HepG2 (cell line): Measurements from ENCODE around the gene KCNJ14. TPM values are rescaled to one million over a fixed set of nuclear protein-coding genes. Genes with fewer than 3 reads are reported as not detected.
A peak's percentile ranks its signal among the peaks of the same experiment; 100 is the strongest.

Source experiments
- CAMTA2 ChIP-seq: sonication (generic); formaldehyde crosslinking; IDR thresholded peaks from 2 replicates; pipeline ENCODE4 v1.4.0; 2020; ENCODE audit warnings: mild to moderate bottlenecking, missing genetic modification reagents, borderline replicate concordance
- GFI1 ChIP-seq: sonication (generic); formaldehyde crosslinking; IDR thresholded peaks from 2 replicates; pipeline ENCODE4 v1.5.0; 2020; ENCODE audit warnings: missing genetic modification reagents, mild to moderate bottlenecking, borderline replicate concordance
- GTF2F1 ChIP-seq: fragments of 150-350 bp; IDR thresholded peaks from 2 replicates; pipeline ENCODE4 v1.6.1; 2014; ENCODE audit warnings: low read length
- NR2F6 ChIP-seq, 2 experiments: IDR thresholded peaks; 2 replicates each; pipeline ENCODE4 v1.6.1; 2016; ENCODE audit warnings: antibody characterized with exemption in 1 of 2, mild to moderate bottlenecking in 1 of 2
- SKI ChIP-seq: fragments of 450-650 bp; IDR thresholded peaks from one replicate; pipeline ENCODE4 v1.6.1; 2018; ENCODE audit warnings: mild to moderate bottlenecking; ENCODE audit not compliant: partially characterized antibody
- SMC3 ChIP-seq: IDR thresholded peaks from 2 replicates; pipeline ENCODE4 v1.6.1; 2011; ENCODE audit warnings: low read length, improper control_type of control experiment
- TBX2 ChIP-seq: sonication (generic); formaldehyde crosslinking; IDR thresholded peaks from 2 replicates; pipeline ENCODE4 v1.5.0; 2020; ENCODE audit warnings: missing genetic modification reagents, mild to moderate bottlenecking, borderline replicate concordance
- ZNF510 ChIP-seq: sonication (generic); formaldehyde crosslinking; IDR thresholded peaks from 2 replicates; pipeline ENCODE4 v1.4.0; 2020; ENCODE audit warnings: low read depth, mild to moderate bottlenecking, missing genetic modification reagents
- polyA plus RNA-seq, 8 experiments: library from polyadenylated mRNA; depleted of rRNA in 3 of 8; stranded (reverse) in 7 of 8; unstranded in 1 of 8; fragments of >200 nt; fragmentation: Illumina TruSeq in 4 of 8; extraction: Trizol in 4 of 8; gene quantifications; 2 replicates each; pipeline versions ENCODE4 v1.2.1 to v1.2.3, GENCODE V29; 2011 to 2016; ENCODE audit warnings: low read depth in 4 of 8, missing spikeins in 1 of 8, mixed read lengths in 1 of 8; ENCODE audit not compliant: insufficient read depth in 1 of 8
- total RNA-seq, 5 experiments: library from RNA; depleted of rRNA; stranded (reverse); fragments of >200 nt; fragmentation: Illumina TruSeq; extraction: Trizol; gene quantifications; 2 replicates each; pipeline ENCODE4 v1.2.3, GENCODE V29; 2016; ENCODE audit warnings: low read depth in 1 of 5
- TF ChIP-seq, protein P1 (sequence below): sonication (generic); formaldehyde crosslinking; IDR thresholded peaks from 2 replicates; pipeline ENCODE4 v1.5.0; 2020; ENCODE audit warnings: mild to moderate bottlenecking, missing genetic modification reagents
- TF ChIP-seq, protein P2 (sequence below): sonication (generic); formaldehyde crosslinking; IDR thresholded peaks from 2 replicates; pipeline ENCODE4 v1.8.0; 2022; ENCODE audit warnings: missing genetic modification reagents, low read depth, mild to moderate bottlenecking, borderline replicate concordance
- TF ChIP-seq, protein P3 (sequence below): sonication (generic); formaldehyde crosslinking; IDR thresholded peaks from 2 replicates; pipeline ENCODE4 v1.8.0; 2022; ENCODE audit warnings: mild to moderate bottlenecking, missing genetic modification reagents
- TF ChIP-seq, protein P4 (sequence below): sonication (generic); formaldehyde crosslinking; IDR thresholded peaks from 2 replicates; pipeline ENCODE4 v1.5.0; 2020; ENCODE audit warnings: missing genetic modification reagents, mild to moderate bottlenecking, borderline replicate concordance
- TF ChIP-seq, protein P5 (sequence below): sonication (generic); formaldehyde crosslinking; IDR thresholded peaks from 2 replicates; pipeline ENCODE4 v1.4.0; 2020; ENCODE audit warnings: missing genetic modification reagents
- TF ChIP-seq, protein P6 (sequence below): sonication (generic); formaldehyde crosslinking; IDR thresholded peaks from 2 replicates; pipeline ENCODE4 v1.5.0; 2020; ENCODE audit warnings: mild to moderate bottlenecking, missing genetic modification reagents

KCNJ14 gene
- total and polyA plus RNA-seq, 2 of the 13 experiments (the other 11 are each of a cell fraction or from before 2014, with no cell fraction given): 0.20 to 0.51 TPM

DNA sequence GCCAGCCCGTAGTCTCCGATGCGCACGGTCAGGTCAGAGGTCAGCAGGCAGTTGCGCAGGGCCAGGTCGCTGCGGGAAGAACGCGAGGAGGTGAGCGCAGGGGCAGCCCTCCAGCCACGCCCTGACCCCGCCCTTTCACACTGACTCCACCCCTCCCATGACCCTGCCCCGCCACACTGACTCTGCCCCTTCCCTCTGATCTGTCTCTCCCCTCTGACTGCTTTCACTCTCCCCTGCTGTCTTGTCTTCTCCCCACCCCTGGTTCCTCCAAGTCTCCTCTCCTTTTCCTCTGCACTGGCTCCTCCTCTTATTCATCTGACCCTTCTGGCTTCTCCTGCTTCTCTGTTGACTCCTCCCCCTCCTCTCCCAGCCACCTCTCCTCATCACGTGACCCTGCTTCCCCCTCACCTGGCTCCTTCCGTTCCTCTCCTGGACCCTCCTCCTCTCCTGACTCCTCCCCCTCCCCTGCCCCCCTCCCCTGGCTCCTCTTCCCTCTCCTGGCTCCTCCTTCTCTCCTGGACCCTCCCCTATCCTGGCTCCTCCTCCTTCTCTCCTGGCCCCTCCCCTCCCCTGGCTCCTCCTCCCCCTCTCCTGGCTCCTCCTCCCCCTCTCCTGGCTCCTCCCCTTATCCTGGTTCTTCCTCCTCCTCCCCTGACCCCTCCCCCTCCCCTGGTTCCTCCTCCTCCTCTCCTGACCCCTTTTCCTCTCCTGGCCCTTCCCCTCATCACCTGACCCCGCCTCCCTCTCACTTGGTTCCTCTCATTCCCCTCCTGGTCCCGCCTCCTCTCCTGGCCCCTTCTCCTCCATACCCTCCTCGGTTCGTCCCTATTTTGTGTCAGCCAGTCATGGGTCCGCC, 46.3 kb downstream of the KCNJ14 start (continued):
- TF ChIP-seq, protein P1, sequence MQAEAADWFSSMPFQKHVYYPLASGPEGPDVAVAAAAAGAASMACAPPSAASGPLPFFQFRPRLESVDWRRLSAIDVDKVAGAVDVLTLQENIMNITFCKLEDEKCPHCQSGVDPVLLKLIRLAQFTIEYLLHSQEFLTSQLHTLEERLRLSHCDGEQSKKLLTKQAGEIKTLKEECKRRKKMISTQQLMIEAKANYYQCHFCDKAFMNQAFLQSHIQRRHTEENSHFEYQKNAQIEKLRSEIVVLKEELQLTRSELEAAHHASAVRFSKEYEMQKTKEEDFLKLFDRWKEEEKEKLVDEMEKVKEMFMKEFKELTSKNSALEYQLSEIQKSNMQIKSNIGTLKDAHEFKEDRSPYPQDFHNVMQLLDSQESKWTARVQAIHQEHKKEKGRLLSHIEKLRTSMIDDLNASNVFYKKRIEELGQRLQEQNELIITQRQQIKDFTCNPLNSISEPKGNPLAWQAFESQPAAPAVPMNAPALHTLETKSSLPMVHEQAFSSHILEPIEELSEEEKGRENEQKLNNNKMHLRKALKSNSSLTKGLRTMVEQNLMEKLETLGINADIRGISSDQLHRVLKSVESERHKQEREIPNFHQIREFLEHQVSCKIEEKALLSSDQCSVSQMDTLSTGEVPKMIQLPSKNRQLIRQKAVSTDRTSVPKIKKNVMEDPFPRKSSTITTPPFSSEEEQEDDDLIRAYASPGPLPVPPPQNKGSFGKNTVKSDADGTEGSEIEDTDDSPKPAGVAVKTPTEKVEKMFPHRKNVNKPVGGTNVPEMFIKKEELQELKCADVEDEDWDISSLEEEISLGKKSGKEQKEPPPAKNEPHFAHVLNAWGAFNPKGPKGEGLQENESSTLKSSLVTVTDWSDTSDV (CRISPR knock-in tag): no peak
- TF ChIP-seq TBX2 (CRISPR knock-in tag) (peak; percentile 23; the same call in 1 of the 2 replicates), GFI1 (CRISPR knock-in tag) (no peak), NR2F6 (IDR thresholded peaks at IDR 0.05) (peak; percentile 82), NR2F6 (CRISPR knock-in tag; IDR thresholded peaks at IDR 0.05) (peak; percentile 92; the same call in 1 of the 2 replicates), CAMTA2 (CRISPR knock-in tag) (no peak), ZNF510 (CRISPR knock-in tag) (no peak), SMC3 (no peak), SKI (no peak), GTF2F1 (no peak)
- TF ChIP-seq, protein P2, sequence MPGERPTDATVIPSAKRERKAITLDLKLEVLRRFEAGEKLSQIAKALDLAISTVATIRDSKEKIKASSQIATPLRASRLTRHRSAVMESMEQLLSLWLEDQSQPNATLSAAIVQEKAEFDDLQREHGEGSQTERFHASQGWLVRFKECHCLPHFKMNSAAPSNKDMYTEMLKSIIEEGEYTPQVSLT: no peak
- TF ChIP-seq, protein P3, sequence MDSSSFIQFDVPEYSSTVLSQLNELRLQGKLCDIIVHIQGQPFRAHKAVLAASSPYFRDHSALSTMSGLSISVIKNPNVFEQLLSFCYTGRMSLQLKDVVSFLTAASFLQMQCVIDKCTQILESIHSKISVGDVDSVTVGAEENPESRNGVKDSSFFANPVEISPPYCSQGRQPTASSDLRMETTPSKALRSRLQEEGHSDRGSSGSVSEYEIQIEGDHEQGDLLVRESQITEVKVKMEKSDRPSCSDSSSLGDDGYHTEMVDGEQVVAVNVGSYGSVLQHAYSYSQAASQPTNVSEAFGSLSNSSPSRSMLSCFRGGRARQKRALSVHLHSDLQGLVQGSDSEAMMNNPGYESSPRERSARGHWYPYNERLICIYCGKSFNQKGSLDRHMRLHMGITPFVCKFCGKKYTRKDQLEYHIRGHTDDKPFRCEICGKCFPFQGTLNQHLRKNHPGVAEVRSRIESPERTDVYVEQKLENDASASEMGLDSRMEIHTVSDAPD: no peak
- TF ChIP-seq, protein P4, sequence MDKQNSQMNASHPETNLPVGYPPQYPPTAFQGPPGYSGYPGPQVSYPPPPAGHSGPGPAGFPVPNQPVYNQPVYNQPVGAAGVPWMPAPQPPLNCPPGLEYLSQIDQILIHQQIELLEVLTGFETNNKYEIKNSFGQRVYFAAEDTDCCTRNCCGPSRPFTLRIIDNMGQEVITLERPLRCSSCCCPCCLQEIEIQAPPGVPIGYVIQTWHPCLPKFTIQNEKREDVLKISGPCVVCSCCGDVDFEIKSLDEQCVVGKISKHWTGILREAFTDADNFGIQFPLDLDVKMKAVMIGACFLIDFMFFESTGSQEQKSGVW (CRISPR knock-in tag): no peak
- TF ChIP-seq, protein P5, sequence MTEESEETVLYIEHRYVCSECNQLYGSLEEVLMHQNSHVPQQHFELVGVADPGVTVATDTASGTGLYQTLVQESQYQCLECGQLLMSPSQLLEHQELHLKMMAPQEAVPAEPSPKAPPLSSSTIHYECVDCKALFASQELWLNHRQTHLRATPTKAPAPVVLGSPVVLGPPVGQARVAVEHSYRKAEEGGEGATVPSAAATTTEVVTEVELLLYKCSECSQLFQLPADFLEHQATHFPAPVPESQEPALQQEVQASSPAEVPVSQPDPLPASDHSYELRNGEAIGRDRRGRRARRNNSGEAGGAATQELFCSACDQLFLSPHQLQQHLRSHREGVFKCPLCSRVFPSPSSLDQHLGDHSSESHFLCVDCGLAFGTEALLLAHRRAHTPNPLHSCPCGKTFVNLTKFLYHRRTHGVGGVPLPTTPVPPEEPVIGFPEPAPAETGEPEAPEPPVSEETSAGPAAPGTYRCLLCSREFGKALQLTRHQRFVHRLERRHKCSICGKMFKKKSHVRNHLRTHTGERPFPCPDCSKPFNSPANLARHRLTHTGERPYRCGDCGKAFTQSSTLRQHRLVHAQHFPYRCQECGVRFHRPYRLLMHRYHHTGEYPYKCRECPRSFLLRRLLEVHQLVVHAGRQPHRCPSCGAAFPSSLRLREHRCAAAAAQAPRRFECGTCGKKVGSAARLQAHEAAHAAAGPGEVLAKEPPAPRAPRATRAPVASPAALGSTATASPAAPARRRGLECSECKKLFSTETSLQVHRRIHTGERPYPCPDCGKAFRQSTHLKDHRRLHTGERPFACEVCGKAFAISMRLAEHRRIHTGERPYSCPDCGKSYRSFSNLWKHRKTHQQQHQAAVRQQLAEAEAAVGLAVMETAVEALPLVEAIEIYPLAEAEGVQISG (CRISPR knock-in tag): peak; percentile 40
- TF ChIP-seq, protein P6, sequence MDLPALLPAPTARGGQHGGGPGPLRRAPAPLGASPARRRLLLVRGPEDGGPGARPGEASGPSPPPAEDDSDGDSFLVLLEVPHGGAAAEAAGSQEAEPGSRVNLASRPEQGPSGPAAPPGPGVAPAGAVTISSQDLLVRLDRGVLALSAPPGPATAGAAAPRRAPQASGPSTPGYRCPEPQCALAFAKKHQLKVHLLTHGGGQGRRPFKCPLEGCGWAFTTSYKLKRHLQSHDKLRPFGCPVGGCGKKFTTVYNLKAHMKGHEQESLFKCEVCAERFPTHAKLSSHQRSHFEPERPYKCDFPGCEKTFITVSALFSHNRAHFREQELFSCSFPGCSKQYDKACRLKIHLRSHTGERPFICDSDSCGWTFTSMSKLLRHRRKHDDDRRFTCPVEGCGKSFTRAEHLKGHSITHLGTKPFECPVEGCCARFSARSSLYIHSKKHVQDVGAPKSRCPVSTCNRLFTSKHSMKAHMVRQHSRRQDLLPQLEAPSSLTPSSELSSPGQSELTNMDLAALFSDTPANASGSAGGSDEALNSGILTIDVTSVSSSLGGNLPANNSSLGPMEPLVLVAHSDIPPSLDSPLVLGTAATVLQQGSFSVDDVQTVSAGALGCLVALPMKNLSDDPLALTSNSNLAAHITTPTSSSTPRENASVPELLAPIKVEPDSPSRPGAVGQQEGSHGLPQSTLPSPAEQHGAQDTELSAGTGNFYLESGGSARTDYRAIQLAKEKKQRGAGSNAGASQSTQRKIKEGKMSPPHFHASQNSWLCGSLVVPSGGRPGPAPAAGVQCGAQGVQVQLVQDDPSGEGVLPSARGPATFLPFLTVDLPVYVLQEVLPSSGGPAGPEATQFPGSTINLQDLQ (CRISPR knock-in tag): no peak
